Loucy (cell line): ENCODE data around the gene SHISA3.

Experiments used
- H2AFZ ChIP-seq: fragments of 200-600 bp; sonication (generic); 2 replicates; pipeline ENCODE4 v1.6.0; 2016; ENCODE audit warnings: antibody characterized with exemption, mild to moderate bottlenecking, low read length, moderate library complexity
- H3F3A ChIP-seq: fragments of 200-600 bp; 2 replicates; pipeline ENCODE4 v1.6.0; 2016; ENCODE audit warnings: antibody characterized with exemption, low read depth, mild to moderate bottlenecking
- H3K27me3 ChIP-seq: fragments of 200-600 bp; sonication (generic); 2 replicates; pipeline ENCODE4 v1.6.1; 2014; ENCODE audit warnings: low read length, mild to moderate bottlenecking; ENCODE audit not compliant: insufficient read depth, poor library complexity, severe bottlenecking
- H3K36me3 ChIP-seq: fragments of 200-600 bp; sonication (generic); 2 replicates; pipeline ENCODE4 v1.6.1; 2016; ENCODE audit warnings: low read length; ENCODE audit not compliant: insufficient read depth
- H3K4me1 ChIP-seq: fragments of 200-600 bp; sonication (generic); 2 replicates; pipeline ENCODE4 v1.5.1; 2014; ENCODE audit warnings: low read length, mild to moderate bottlenecking; ENCODE audit not compliant: insufficient read depth, poor library complexity, severe bottlenecking
- H3K4me2 ChIP-seq: fragments of 200-600 bp; sonication (generic); 2 replicates; pipeline ENCODE4 v1.6.0; 2014; ENCODE audit warnings: antibody characterized with exemption, low read length, low read depth, mild to moderate bottlenecking; ENCODE audit not compliant: poor library complexity, severe bottlenecking
- H3K4me3 ChIP-seq: fragments of 200-600 bp; sonication (generic); 2 replicates; pipeline ENCODE4 v1.5.1; 2014; ENCODE audit warnings: low read length, mild to moderate bottlenecking, mixed read lengths; ENCODE audit not compliant: poor library complexity, severe bottlenecking
- H3K79me2 ChIP-seq: fragments of 200-600 bp; sonication (generic); 2 replicates; pipeline ENCODE4 v1.6.1; 2014; ENCODE audit warnings: low read length; ENCODE audit not compliant: insufficient read depth
- H3K9ac ChIP-seq: fragments of 200-600 bp; sonication (generic); 2 replicates; pipeline ENCODE4 v1.6.0; 2014; ENCODE audit warnings: mild to moderate bottlenecking, low read depth, low read length, moderate library complexity; ENCODE audit not compliant: poor library complexity, severe bottlenecking
- H3K9me2 ChIP-seq: fragments of 200-600 bp; sonication (generic); replicated peaks from 2 replicates; pipeline ENCODE4 v1.6.1; 2016; ENCODE audit warnings: low read depth, low read length, mixed read lengths
- H3K9me3 ChIP-seq: fragments of 200-600 bp; sonication (generic); 2 replicates; pipeline ENCODE4 v1.6.1; 2014; ENCODE audit warnings: mild to moderate bottlenecking, antibody characterized with exemption, low read length, low read depth; ENCODE audit not compliant: insufficient read depth
- H4K20me1 ChIP-seq: fragments of 200-600 bp; sonication (generic); 2 replicates; pipeline ENCODE4 v1.6.0; 2014; ENCODE audit warnings: antibody characterized with exemption, low read length, mild to moderate bottlenecking; ENCODE audit not compliant: insufficient read depth, poor library complexity, severe bottlenecking
- EZH2phosphoT487 ChIP-seq: fragments of 200-600 bp; IDR thresholded peaks from 2 replicates; pipeline ENCODE4 v1.6.1; 2018; ENCODE audit warnings: antibody characterized with exemption, mild to moderate bottlenecking, moderate library complexity, borderline replicate concordance
- TF ChIP-seq, protein P1 (sequence below): fragments of 200-600 bp; sonication (generic); conservative IDR thresholded peaks from 2 replicates; pipeline ENCODE4 v1.5.1; 2014; ENCODE audit warnings: mild to moderate bottlenecking, antibody characterized with exemption, low read length

The SHISA3 gene

GRCh38 chr4:42390622-42391354, 6.5 kb upstream of the SHISA3 start:
- Histone ChIP-seq H3K79me2 (no peaks in the 10 kb centered on the region), H4K20me1 (no peaks in the 10 kb centered on the region), H3K9me3 (no peaks in the 10 kb centered on the region), H3K36me3 (no peaks in the 10 kb centered on the region), H3K4me1 (no peaks in the 10 kb centered on the region), H3K4me2 (no peak overlapping the region), H2AFZ (no peak overlapping the region), H3F3A (no peaks in the 10 kb centered on the region), H3K4me3 (no peak overlapping the region), H3K9ac (no peak overlapping the region), H3K27me3 (no peaks in the 10 kb centered on the region), H3K9me2 (no peaks in the 10 kb centered on the region)
- TF ChIP-seq EZH2phosphoT487, result no peak
- TF ChIP-seq, protein P1, sequence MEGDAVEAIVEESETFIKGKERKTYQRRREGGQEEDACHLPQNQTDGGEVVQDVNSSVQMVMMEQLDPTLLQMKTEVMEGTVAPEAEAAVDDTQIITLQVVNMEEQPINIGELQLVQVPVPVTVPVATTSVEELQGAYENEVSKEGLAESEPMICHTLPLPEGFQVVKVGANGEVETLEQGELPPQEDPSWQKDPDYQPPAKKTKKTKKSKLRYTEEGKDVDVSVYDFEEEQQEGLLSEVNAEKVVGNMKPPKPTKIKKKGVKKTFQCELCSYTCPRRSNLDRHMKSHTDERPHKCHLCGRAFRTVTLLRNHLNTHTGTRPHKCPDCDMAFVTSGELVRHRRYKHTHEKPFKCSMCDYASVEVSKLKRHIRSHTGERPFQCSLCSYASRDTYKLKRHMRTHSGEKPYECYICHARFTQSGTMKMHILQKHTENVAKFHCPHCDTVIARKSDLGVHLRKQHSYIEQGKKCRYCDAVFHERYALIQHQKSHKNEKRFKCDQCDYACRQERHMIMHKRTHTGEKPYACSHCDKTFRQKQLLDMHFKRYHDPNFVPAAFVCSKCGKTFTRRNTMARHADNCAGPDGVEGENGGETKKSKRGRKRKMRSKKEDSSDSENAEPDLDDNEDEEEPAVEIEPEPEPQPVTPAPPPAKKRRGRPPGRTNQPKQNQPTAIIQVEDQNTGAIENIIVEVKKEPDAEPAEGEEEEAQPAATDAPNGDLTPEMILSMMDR, result no peak

GRCh38 chr4:42391355-42391664, 6.0 kb upstream of the SHISA3 start:
- H3K9me2 ChIP-seq, result no peaks in the 10 kb centered on the region
- TF ChIP-seq, protein P1, result no peak
- TF ChIP-seq EZH2phosphoT487, result no peak

DNA sequence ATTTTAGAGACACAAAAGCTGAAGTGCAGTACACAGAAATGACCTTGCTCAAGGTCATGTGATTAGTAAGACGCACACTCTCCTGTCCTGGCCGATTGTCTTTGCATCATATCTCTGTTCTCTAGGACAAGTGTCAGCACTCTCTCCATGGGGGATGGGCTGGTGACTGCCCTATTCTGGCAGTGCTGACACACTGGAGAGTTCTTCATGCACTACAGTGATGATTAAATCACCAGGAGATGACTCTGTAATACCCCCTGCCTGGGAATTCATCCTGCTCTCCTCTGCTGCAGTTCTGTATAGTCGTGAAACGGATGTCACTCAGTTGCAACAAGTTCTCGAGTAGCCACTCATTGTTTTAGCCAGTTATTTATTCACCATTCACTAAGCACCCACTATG, 5.3 kb upstream of the SHISA3 start:
- Histone ChIP-seq H3K4me1 (no peaks in the 10 kb centered on the region), H3K79me2 (no peaks in the 10 kb centered on the region), H3K9me3 (no peaks in the 10 kb centered on the region), H2AFZ (no peak overlapping the region), H3K36me3 (no peaks in the 10 kb centered on the region), H3K27me3 (no peaks in the 10 kb centered on the region), H3K4me2 (no peak overlapping the region), H4K20me1 (no peaks in the 10 kb centered on the region), H3K4me3 (no peak overlapping the region), H3F3A (no peaks in the 10 kb centered on the region), H3K9me2 (no peaks in the 10 kb centered on the region), H3K9ac (no peak overlapping the region)
- no peak for TF ChIP-seq EZH2phosphoT487
- TF ChIP-seq, protein P1, result no peak

More at GRCh38 chr4:42391355-42391664, 6.0 kb upstream of the SHISA3 start:
- Histone ChIP-seq H2AFZ (no peak overlapping the region), H3K4me1 (no peaks in the 10 kb centered on the region), H3K9me3 (no peaks in the 10 kb centered on the region), H3K27me3 (no peaks in the 10 kb centered on the region), H3K4me2 (no peak overlapping the region), H3K4me3 (no peak overlapping the region), H4K20me1 (no peaks in the 10 kb centered on the region), H3K9ac (no peak overlapping the region), H3F3A (no peaks in the 10 kb centered on the region), H3K79me2 (no peaks in the 10 kb centered on the region), H3K36me3 (no peaks in the 10 kb centered on the region)
